GM15510 (cell line): Measurements from ENCODE around the gene IGSF21.

ENCODE experiments used
- POLR2A ChIP-seq: IDR thresholded peaks from 3 replicates; pipeline ENCODE4 v1.6.1; 2011; ENCODE audit warnings: borderline replicate concordance; ENCODE audit not compliant: insufficient read length; ENCODE audit errors: extremely low read depth

Gene IGSF21

DNA sequence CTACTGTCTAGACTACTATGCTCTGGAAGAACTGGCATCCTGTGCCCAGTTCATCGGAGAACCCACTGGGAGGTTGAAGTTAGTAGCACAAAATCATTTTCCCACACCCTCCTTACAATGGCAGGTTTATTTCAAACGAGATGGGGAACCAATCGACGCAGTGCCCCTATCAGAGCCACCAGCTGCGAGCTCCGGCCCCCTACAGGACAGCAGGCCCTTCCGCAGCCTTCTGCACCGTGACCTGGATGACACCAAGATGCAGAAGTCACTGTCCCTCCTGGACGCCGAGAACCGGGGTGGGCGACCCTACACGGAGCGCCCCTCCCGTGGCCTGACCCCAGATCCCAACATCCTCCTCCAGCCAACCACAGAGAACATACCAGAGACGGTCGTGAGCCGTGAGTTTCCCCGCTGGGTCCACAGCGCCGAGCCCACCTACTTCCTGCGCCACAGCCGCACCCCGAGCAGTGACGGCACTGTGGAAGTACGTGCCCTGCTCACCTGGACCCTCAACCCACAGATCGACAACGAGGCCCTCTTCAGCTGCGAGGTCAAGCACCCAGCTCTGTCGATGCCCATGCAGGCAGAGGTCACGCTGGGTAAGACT, 257.6 kb downstream of the IGSF21 start:
- TF ChIP-seq POLR2A: no peak

DNA sequence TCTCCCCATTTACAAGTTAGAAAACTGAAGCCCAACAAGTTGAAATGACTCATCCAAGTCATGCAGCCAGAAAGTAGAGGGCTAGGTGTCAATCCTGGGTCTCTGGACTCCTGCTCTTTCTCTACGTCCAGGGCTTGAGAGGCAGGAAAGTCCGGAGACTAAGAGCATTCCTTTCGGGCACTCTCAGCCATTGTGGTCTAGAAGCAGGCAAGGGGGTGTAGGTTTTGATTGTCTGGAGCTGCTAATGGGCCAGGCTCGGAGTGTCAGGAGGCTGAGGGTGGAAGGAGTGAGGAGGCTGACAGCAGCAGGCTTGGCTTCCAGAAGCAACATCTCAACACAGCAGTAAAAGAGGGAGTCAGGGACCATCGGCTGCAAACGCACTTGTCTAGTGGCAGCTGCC, 265.6 kb downstream of the IGSF21 start:
- no peak for TF ChIP-seq POLR2A

DNA sequence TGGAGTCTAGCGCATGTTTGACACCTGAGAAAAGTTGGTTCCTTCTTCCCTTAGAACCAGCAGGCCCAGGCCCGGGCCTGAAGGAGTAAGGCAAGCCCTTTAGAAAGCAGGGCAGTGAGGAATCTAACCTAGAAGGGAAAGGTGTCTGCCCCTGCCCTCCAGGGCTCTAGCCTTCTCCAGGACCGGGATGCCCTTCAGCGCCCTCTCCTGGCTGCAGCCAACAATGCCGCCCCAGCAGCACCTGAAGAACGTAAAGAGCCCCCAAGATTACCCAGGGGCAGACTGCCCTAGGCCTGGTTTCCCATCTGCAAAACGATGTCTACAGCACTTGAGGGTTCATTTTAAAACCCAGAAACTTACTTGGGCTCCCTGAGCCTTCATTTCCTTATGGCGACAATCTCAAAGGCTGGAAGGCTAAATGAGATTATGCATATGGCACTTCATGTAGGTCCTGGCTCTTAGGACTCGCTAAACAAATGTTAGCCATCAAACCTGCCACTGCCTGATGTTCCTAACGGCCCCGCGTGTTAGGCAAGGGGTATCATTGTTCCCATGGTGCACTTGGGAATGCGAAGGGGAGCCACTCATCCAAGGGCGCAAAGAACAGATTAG, 266.4 kb downstream of the IGSF21 start:
- no peak for TF ChIP-seq POLR2A

DNA sequence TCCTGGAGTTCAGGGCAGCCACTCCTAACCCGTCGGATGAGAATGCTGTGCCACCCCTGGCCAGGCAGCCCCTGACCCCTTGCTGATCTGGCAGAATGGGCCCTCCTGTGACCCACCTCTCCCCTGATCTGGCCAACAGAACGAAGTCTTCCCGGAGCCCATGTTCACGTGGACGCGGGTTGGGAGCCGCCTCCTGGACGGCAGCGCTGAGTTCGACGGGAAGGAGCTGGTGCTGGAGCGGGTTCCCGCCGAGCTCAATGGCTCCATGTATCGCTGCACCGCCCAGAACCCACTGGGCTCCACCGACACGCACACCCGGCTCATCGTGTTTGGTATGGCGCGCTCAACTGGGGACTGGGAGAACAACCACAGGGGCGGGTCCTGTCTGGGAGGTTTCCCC, 269.1 kb downstream of the IGSF21 start:
- TF ChIP-seq POLR2A: no peak

DNA sequence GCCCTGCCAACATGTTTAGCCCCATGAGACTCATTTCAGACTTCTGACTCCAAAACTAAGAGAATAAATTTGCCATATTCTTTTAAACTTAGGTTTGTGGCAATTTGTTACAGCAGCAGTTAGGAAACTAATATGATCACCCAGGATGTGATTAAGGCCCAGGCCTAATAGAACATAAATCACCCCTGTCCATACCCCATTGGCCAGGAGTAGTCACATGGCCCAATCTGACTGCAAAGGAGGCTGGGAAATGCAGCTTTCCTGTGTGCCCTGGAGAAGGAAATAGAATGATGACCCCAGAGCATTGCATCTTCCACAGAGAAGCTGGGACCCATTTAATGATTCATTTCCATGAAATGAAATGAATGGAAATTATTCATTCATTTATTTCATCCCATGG, 272.7 kb downstream of the IGSF21 start:
- TF ChIP-seq POLR2A: no peak

DNA sequence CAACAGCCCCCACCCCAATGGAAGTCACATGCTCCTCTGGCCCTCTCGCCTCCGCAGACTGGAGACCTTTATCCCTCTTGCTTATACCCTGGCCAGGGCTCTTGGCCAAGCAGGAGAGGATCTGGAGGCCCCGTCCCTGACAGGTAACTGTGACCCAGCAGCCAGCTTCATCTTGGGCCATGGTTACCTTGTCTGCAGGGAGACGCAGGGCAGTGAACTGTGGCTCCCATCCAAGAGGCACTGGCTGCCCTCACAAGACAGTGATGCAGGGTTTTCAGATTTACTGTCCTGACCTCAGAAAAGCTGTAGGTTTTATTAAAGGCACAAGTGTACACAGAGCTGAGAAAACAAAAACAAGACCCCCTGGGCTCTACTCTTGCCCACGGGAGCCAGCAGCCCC, 276.5 kb downstream of the IGSF21 start:
- no peak for TF ChIP-seq POLR2A

DNA sequence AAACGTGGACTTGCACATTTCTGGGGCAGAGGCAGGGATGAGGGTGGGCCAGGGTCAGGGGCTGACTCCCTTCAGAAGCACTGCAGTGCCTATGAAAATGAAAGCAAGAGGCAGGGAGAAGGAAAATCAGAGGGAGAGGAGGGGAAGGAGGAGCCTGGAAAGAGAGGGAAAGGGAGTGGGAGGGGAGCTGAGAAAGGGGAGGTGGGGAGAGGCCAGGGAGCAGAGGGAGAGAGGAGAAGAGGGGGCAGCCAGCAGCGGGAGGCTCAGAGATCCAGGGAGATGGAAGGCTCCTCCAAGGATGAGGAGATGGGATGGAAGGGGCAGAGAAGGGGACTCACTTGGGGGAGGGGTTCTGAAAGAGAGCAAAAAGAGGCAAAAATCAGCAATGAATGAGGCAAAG, 276.9 kb downstream of the IGSF21 start:
- no peak for TF ChIP-seq POLR2A

DNA sequence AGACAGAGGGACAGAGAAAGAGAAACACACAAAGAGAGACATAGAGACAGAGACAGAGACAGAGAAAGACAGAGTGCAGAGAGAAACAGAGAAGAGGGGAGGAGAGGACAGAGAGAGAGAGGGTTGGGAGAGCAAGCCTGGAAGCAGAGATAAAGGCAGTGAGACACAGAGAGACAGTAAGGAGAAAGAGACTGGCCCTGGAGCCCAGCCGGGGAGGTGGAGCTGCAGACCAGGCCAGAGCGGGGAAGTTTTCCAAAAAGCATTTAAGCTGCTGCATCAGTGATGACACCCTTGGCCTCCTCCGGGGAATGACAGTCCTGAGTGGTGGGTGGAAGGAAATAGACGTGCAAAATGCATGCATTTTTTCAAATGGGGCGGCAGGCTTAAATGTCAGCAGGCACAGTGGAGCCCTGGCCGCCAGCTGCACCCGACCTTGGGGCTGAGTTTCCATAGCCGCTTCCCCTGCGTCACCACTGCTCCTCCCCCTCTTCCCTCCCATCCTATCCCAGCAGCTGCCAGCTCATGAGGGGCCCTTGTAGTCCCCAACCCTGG, 277.7 kb downstream of the IGSF21 start:
- no peak for TF ChIP-seq POLR2A

DNA sequence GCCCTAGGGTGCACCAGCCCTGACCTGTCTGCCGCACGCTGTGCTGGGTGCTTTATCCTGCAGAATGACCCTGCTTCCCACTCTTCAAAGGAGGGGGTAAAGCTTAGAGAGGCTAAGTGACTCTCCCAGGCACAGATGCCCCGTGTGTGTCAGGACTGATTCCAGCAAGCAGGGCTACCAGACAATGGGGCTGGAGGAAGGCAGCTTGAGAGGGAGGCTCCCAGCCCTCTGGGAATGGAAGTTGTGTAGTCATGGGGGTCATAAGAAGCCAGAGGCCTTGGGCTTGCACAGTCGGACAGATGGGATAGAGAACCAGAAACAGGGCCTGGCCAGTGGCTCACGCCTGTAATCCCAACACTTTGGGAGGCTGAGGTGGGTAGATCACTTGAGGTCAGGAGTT, 279.0 kb downstream of the IGSF21 start:
- no peak for TF ChIP-seq POLR2A

DNA sequence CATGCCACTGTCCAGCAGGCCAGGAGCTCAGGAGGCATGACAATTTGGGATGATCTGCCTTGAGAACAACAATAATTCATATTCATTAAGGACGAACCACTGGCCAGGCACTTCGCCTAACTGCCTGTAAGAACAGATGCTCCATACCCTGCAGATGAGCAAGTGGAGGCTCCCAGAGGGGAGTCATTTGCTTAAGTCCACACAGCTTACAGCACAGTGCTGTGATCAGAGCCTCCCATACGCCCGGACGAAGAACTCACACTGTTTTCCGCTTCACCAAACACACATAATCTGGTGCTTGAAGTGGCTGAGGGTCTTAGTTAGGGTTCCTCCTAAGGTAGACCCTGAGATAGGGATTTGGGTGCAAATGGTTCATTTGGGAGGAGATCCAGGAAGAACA, 279.7 kb downstream of the IGSF21 start:
- no peak for TF ChIP-seq POLR2A

DNA sequence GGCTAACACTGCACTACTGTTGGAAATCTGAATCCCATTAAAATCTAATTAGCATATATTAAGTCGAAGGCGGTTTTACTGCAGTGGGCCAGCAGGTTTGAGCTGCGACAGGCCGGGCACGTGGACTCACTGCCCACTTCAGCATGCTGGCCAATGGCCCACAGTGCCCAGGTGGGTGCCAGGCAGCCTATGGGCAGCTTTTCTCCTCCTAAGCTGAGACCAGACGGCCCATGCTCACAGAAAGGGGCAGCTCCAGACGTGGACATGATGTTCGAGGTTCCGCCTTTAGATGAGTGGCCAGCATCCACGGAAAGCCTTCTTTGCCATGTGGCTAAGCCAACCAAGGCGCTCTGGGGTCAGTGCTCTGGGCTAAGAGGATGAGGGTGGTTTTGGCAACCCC, 283.4 kb downstream of the IGSF21 start:
- TF ChIP-seq POLR2A: no peak

DNA sequence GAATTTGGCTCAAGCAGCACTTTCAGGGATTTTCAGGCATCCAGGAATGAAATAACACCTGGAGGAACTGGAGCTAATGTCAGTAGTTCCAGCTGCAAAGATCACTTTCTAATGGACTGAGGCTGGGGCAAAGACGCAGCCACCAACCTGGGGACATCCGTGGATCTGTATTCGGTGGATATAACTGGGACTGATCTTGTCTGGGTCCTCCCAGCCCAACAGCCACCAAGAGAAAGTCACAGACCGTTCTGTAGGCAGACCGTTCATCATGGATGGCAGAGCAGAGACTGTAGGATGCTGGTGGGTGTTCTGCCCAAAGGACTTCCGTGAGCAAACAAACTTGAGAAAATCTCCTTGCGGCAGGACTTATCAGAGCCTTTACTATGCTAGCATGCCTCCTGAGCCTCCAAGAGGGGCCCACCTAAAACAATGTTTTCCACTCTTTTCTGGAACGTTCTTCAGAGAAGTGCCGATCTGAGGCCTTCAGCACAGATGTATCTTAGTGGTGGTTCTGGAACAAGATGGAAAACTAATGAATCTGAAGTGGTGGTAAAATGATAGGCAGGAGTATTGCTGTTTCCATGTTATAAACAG, 287.1 kb downstream of the IGSF21 start:
- TF ChIP-seq POLR2A: no peak

DNA sequence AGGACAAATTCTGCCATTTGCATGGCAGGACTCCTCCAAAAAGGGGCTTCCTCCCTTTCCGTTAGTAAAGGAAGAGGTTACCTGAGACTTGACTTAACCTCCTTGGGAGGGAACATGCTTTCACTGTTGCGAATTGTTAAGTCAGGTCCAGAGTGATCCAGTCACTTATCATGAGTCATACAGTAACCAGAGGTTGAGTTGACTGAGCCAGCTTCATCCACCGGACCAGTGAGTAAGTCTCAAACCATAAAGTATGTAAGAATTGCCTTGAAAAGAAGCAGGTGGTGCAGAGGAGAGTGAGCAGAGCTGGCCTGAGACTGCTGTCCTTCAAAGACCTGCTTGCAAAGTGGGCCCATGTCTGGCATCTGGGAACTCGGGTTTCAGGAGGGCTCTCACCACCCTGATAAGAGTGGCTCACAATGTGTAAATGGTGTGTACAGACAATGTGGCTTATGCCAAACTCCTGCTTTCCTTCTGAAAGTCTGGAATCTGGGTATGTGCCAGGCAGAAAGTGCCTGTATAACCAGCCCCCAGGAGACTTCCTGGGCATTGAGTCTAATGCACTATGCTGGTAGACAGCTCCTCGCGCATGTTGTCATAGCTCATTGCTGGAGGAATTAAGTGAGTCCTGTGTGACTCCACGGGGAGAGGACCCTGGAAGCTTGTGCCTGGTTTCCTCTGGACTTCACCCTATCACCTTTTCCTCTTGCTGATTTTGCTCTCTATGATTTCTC, 288.8 kb downstream of the IGSF21 start:
- TF ChIP-seq POLR2A: no peak

DNA sequence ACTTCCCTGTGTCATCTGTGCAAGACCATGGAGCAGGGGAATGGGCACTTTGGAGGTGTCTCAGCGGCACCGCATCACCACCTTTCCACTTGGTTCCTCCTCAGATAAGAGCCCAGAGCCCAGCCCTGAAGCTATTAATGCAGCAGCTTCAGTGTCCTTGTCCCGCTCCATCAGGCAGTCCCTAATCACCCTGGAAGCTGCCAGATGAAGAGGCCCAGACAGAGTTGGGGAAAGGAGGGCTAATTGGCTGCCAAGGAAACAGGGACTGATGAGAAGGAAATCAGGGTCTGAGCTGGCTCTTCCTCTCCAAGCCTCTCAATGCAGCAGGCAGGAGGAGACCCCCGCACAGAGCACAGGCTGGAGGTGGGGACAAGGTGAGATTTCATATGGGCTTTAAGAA, 290.0 kb downstream of the IGSF21 start:
- TF ChIP-seq POLR2A: no peak

DNA sequence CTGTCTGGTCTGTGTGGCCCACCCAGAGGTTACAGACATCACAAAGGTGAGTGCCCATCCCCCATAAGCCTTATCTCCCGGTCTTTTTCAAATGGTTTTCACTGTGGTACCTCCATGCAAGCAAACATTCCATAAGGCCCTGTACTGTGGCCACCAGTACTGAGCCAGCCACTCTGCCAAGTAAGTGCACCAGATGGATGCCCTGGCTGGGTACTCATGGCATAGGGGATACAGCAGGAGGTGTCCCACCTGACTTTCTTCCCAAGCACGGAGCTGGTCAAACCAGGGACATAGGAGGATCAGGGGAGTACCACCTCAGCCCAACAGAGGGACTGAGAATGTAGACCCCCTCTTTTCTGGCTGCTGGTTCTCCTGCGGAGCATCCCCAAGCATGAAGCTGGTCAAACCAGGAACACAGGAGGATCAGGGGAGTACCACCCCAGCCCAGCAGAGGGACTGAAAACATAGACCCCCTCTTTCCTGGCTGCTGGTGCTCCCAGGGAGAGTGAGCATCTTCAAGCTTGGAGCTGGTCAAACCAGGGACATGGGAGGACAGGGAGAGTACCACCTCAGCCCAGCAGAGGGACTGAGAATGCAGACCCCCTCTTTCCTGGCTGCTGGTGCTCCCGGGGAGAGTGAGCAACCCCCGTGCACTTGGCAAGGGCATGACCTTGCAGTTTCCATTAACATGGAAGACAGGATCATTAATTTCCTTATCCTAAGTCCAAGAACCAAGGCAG, 291.4 kb downstream of the IGSF21 start:
- no peak for TF ChIP-seq POLR2A
